GM12801 (cell line): Measurements from ENCODE around the gene CBR3.

ENCODE experiments used
- TF ChIP-seq, protein P1 (sequence below): IDR thresholded peaks from one replicate; pipeline ENCODE4 v1.5.1; 2011; ENCODE audit warnings: control low read depth; ENCODE audit not compliant: insufficient read length; ENCODE audit errors: extremely low read depth

CBR3 gene

DNA sequence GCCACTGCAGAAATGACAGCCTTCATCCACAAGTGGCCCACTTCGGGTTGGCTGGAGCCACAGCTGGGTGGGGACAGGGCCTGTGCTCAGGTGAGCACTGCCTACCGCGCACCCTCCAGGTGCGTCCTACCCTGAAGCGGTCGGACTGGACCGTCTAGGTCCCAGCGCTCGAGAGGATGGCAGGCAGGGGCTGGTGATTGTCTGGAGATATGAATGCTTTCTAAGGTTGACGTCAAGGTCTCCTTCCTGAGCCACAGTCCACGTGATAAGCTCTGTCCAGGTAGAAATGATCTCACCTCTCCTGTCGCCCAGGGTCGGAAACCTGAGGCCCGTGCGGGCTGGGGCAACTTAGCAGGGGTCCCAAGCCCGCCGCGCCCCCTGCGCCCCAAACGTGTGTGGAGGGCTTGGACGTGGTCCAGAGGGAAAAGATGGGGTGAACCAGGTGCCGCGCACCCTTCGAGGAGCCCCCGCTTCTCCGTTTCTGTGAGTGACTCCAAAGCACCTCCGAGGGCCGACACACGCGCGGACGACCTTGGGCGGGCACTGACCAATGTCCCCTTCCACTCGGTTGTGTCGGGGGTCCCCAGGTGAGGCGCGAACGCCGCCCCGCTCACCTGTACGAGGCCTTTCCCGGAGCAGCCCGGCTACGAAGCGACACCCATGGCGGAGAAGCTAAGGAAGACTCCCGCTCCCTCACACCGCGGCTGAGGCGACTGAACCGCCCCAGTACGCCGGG is 20.9 kb downstream of the CBR3 start:
- TF ChIP-seq, protein P1, sequence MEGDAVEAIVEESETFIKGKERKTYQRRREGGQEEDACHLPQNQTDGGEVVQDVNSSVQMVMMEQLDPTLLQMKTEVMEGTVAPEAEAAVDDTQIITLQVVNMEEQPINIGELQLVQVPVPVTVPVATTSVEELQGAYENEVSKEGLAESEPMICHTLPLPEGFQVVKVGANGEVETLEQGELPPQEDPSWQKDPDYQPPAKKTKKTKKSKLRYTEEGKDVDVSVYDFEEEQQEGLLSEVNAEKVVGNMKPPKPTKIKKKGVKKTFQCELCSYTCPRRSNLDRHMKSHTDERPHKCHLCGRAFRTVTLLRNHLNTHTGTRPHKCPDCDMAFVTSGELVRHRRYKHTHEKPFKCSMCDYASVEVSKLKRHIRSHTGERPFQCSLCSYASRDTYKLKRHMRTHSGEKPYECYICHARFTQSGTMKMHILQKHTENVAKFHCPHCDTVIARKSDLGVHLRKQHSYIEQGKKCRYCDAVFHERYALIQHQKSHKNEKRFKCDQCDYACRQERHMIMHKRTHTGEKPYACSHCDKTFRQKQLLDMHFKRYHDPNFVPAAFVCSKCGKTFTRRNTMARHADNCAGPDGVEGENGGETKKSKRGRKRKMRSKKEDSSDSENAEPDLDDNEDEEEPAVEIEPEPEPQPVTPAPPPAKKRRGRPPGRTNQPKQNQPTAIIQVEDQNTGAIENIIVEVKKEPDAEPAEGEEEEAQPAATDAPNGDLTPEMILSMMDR, result no peak

DNA sequence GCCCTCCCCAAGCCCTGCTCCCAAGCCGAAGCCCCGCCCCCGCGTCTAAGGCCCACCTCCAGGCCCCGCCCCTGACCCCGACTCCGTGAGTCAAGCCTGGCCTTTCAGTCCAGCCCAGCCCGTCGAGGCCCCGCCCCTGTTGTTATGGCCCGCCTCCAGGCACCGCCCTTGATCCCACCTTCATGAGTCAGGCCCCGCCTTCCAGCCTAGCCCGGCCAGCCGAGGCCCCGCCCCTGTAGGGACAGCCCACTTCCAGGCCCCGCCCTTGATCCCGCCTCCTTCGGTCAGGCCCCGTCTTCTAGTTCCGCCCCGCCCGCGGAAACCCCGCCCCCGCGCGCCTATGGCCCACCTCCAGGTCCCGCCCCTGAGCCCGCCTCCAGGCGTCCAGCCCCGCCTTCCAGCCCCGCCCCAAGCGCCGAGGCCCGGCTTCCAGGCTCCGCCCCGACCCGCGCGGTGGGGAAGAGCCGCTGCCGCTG is 21.5 kb downstream of the CBR3 start:
- TF ChIP-seq, protein P1, result no peak

GRCh38 chr21:36156815-36157670 is 22.2 kb downstream of the CBR3 start, which contains the start of gene DOP1B:
TSS of gene DOP1B (plus strand) at chr21:36156824. CDS start at chr21:36164734, 7,910 bp downstream.
- TF ChIP-seq, protein P1, result no peak

GRCh38 chr21:36159356-36159921 is 24.6 kb downstream of the CBR3 start:
- TF ChIP-seq, protein P1, result no peak

GRCh38 chr21:36160850-36161178 is 25.9 kb downstream of the CBR3 start:
- TF ChIP-seq, protein P1, result no peak

- TF ChIP-seq, protein P1, result no peak
Observed at GRCh38 chr21:36162631-36163030, 27.8 kb downstream of the CBR3 start.
